Activated CD8-positive, alpha-beta memory T cell treated with anti-CD3 and anti-CD28 coated beads for 4 hours (primary cell): ENCODE results near the gene ACTL6B.
A peak's percentile ranks its signal among the peaks of the same experiment; 100 is the strongest.

Experiments used
- DNase-seq, 2 donors: peaks; one replicate each; pipeline ENCODE4 v3.0.0-alpha.2; 2020; ENCODE audit warnings: low read depth in 2 of 2

ACTL6B gene

GRCh38 chr7:100627238-100627549 lies 29.1 kb downstream of the ACTL6B start:
- no peak for DNase-seq

- DNase-seq: peak; percentile 81
Observed at GRCh38 chr7:100626530-100627237, 29.6 kb downstream of the ACTL6B start.

- no peak for DNase-seq
Observed at GRCh38 chr7:100626055-100626454, 30.2 kb downstream of the ACTL6B start.

DNA sequence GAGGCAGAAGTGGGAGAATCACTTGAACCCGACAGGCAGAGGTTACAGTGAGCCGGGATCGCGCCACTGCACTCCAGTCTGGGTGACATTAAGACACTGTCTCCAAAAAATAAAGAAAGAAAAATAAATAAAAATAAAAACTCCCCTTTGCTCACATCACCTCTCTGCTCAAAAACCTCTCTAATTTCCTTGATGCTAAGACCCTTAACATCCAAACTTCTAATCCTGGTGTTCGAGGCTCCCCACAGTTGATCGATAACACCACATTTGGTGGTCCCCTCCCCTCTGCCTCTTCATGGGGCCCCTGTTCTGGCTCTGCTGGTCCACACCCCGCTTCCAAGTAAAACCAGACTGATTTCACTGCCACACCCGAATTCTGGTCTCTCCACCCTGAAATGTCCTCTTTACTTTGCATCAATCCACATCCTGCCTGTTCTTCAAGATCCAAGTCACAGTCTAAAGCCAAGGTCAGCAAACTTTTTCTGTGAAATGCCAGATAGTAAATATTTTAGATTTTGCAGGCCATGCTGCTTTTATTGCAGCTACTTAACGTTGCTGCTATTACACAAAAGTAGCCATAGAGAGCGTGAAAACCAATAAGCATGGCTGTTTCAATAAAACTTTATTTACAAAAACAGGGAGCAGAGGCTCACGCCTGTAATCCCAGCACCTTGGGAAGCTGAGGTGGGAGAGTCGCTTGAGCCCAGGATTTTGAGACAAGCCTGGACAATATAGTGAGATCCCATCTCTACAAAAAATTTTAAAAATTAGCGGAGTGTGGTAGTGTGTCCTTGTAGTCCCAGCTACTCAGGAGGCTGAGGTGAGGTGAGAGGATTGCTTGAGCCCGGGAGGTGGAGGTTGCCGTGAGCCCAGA lies 32.1 kb downstream of the ACTL6B start:
- no peak for DNase-seq

DNA sequence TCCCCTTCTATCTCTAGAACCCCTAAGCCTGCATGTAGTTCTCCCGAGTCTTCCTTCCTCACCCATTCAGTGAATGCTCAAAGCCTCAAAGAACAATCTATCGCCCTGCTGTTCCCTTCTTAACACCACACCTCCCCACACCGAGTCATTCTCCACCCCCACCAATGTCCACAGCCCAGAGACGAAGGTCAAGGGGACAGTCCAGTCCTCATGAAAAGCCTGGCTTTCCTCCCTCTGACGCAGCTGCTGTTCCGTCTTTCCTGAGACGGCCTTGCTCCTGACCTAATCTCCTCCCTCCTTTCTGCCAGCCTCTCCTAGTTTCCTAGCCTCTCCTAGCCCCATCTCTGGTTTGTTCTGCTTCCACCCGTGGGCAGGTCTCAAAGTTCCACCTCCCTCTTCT lies 34.7 kb downstream of the ACTL6B start:
- no peak for DNase-seq

DNA sequence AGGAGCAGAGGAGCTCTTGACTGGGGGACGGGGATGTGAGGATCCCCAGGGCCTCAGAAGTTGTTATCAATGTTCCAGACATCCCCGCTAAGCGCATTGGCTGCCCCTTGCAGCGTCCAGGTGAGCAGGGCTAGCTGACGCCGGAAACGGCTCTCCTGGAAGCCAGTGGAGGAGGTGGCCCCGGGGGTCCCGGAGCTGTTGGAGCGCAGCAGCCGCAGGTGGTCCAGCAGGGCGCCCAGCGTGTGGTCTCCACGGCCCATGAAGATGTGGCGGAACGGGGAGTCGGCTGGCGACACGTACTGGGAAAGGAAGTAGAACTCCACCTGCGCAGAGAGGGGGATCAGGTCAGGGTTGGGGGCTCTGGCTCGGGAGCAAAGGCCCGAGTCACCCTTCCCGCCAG lies 35.4 kb downstream of the ACTL6B start:
- no peak for DNase-seq

- DNase-seq: no peak
Observed at GRCh38 chr7:100620239-100620638, 36.0 kb downstream of the ACTL6B start.

DNA sequence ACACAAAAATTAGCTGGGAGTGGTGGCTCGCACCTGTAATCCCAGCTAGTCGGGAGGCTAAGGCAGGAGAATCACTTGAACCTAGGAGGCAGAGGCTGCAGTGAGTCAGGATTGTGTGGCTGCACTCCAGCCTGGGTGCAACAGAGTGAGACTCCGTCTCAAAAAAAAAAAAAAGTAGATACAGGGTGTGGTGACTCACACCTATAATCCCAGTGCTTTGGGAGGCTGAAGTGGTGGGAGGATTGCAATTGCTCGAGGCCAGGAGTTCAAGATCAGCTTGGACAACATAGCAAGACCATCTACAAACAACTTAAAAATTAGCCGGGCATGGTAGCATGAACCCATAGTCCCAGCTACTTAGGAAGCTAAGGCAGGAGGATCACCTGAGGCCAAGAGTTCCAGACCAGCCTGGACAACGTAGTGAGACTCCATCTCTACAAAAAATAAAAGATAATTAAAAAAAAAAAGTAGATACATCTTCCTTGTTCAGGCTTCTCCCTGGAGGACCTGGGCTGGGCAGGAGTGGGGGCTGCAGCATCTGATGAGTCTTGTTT lies 41.9 kb downstream of the ACTL6B start:
- no peak for DNase-seq

- no peak for DNase-seq
Observed at GRCh38 chr7:100613412-100614175, 42.7 kb downstream of the ACTL6B start.

DNA sequence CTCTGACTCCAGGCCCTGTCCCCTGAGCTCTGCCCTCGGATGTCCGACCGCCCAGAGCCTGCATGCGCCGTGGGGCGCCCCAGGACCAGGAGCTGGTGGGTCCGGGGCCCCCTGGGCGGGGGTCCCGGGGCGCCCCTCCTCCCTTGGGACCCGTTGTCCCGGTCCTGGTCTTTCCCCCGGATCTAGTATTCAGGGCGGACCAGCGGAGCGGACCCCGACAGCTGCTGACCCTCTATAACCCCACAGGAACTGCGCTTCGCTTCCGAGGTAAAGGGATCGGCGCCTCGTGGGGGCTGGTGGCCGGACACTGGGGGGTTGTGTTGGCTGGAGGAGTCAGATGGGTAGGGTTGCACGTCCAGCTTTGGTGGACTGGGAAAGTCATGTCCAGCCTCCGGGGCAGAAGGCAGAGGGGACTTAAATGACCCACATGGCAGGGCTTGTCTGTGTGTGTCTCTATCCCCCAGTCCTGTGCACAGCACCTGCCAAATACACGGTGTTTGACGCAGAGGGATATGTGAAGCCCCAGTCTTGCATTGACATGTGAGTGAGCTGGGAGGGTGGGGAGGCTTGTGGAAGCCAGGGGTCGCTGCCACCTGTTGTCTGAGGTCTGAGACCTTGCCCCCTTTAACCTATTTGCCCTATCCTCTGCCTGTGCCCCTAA lies 43.4 kb downstream of the ACTL6B start:
- no peak for DNase-seq

DNA sequence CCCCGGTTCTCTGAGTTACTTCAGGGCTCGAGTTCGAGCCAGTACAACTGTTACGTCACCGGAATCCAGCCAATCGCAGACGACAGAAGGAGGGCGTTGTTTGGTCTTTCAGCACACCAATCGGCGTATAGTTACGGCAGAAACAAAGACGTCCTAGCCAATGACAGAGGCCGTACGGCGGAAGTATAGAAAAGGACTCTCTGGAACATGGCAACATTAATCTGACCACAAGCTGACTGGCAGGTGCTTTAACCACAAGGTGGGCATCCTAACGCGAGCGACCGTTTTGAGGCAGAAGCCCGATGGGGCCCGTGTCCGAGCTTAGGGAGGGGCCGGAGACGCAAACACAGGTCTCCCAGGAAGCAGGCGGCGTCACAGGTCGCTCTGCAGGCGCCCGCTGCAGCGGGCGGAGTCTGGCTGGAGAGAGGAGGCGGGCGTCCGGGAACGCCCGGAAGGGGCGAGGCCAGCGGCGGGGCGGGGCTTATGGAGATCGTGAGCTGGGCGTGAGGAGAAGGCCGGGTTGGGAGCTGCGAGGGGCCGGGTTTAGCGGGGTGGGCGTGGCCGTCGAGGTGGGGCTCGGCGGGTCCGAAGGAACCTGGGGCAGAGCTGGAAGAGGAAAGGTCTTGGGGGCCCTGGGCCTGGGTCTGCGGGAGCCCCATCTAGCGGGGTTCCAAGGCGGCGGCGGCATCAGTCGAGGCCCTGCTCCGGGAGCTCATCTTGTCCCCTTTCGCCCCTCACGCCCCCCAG lies 44.1 kb downstream of the ACTL6B start, which contains the start of gene MOSPD3:
TSS of gene MOSPD3 (plus strand) at position 558 of the 747 bp plus-strand sequence. CDS start 252 bp downstream, outside the sequence.
- DNase-seq: peak; percentile 94 to 95

GRCh38 chr7:100609958-100610357 lies 46.3 kb downstream of the ACTL6B start:
- DNase-seq: no peak

GRCh38 chr7:100607111-100607510 lies 49.1 kb downstream of the ACTL6B start:
- DNase-seq: no peak

DNA sequence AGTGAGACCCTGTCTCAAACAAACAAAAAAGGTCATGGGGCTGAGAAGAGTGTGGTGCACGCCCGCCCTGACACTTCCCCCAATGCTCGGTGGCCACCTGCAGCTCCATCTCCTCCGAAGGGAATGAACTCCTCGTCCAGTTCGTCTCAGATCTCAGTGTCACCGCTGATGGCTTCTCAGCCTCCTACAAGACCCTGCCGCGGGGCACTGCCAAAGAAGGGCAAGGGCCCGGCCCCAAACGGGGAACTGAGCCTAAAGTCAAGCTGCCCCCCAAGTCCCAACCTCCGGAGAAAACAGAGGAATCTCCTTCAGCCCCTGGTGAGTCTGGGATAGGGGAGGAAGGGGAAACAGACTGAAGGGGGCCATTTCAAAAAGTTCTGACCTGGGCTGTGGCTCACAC lies 49.9 kb downstream of the ACTL6B start:
- no peak for DNase-seq

DNA sequence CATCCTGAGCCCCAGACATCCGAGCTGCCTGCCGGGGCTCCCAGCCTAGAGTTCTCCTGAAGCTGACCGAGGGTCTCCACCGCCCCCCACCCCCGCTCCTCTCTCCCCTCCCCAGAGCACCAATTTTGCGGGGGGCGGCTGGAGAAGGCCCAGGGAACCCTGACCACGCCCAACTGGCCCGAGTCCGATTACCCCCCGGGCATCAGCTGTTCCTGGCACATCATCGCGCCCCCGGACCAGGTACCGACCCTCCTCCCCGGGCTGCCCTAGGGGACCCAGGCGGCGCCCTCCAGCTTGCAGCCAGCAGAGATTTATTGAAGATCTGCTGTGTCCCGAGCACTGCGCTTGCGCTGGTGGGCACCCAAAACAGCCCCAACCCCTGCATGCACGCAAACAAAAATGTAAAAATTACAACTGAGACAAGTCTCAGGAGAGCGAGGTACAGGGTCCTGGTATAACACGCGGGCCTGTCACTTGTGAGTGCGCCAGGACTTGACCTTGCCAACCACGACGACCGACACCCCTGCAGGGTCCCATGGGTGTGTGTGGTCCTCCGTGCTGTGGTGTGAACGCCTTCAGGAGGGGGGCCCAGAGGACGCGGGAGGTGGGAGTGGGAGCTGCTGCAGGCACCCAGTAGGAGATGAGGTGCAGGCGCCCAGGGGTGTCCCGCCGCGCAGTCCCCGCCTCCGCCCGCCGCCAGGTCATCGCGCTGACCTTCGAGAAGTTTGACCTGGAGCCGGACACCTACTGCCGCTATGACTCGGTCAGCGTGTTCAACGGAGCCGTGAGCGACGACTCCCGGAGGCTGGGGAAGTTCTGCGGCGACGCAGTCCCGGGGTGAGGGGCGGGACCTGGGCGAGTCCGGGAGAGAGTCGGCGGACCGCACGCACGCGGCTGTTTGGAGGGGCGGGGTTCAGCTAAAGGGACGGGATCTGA lies 51.0 kb downstream of the ACTL6B start:
- no peak for DNase-seq

GRCh38 chr7:100604028-100604975 lies 51.9 kb downstream of the ACTL6B start:
- peak in 1 of 2 donors; percentile 59 for DNase-seq

- DNase-seq: no peak
Observed at GRCh38 chr7:100603726-100604027, 52.6 kb downstream of the ACTL6B start.

- DNase-seq: no peak
Observed at GRCh38 chr7:100602889-100603725, 53.1 kb downstream of the ACTL6B start.
